Transverse colon (tissue), 3 donors: ENCODE measurements around the gene CT45A2.
"Not testable (repeated sequence)": the region's sequence is repeated elsewhere in the genome, so short reads cannot be mapped to it uniquely, and the experiment has no call there.

ENCODE experiments used
- POLR2A ChIP-seq: fragments of 450-650 bp; IDR thresholded peaks from one replicate; pipeline ENCODE4 v1.6.1; 2016; ENCODE audit warnings: antibody characterized with exemption, mild to moderate bottlenecking, moderate library complexity
- POLR2AphosphoS5 ChIP-seq, 3 donors: sonication (generic); formaldehyde crosslinking; IDR thresholded peaks; one replicate each; pipeline ENCODE4 v1.6.1; 2016; ENCODE audit warnings: antibody characterized with exemption in 3 of 3

DNA sequence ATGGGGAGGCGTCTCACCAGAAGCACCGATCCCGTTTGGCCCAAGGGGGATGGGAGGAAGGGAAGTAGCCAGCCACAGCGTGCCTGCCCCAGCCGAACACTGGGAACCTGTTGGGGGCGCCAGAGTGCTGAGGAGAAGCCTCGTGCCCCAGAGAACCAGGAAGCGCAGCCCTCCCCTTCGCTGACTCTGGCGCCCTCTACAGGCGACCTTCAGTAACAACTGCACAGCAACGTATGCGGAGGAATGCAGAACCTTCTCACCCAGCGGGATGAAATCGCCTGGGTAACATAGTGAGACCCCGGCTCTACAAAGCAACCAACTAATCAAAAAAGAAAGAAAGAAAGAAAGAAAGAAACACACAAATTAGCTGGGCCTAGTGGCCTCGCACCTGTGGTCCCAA lies 34.6 kb upstream of the CT45A2 start, which contains the start of gene CT45A8:
- not testable (repeated sequence) for TF ChIP-seq POLR2AphosphoS5 (IDR thresholded peaks at IDR 0.05); POLR2A
